Inflammatory macrophage treated with lipopolysaccharide for 1 hour (primary cell): Measurements from ENCODE around the gene IKZF3.
"Not testable (repeated sequence)": the region's sequence is repeated elsewhere in the genome, so short reads cannot be mapped to it uniquely, and the experiment has no call there.

Experiments used
- DNase-seq, 2 donors: peaks; one replicate each; pipeline ENCODE4 v3.0.0-alpha.2; 2020 to 2022

The IKZF3 gene

GRCh38 chr17:39754161-39754957, 109.8 kb downstream of the IKZF3 start:
- DNase-seq, result peak; percentile 92 to 96

GRCh38 chr17:39753514-39754160, 110.5 kb downstream of the IKZF3 start:
- peak in 1 of 2 donors; percentile 41 for DNase-seq

GRCh38 chr17:39752241-39752881, 111.8 kb downstream of the IKZF3 start:
- DNase-seq, result no peak

- DNase-seq, result no peak
These were observed 112.5 kb downstream of the IKZF3 start for GRCh38 chr17:39751637-39752036.

- DNase-seq, result no peak
These were observed 113.0 kb downstream of the IKZF3 start for GRCh38 chr17:39751016-39751543.

GRCh38 chr17:39750131-39751015, 113.7 kb downstream of the IKZF3 start:
- DNase-seq, result no peak

GRCh38 chr17:39748444-39749034, 115.6 kb downstream of the IKZF3 start:
- not testable (repeated sequence) for DNase-seq

GRCh38 chr17:39747745-39748144, 116.4 kb downstream of the IKZF3 start:
- DNase-seq, result no peak

- DNase-seq, result no peak
These were observed 118.0 kb downstream of the IKZF3 start for GRCh38 chr17:39746145-39746461.

- DNase-seq, result no peak
These were observed 118.6 kb downstream of the IKZF3 start for GRCh38 chr17:39745335-39746144.

- DNase-seq, result no peak
These were observed 119.3 kb downstream of the IKZF3 start for GRCh38 chr17:39744836-39745215.

GRCh38 chr17:39744075-39744835, 119.9 kb downstream of the IKZF3 start:
- no peak for DNase-seq

- DNase-seq, result no peak
These were observed 121.2 kb downstream of the IKZF3 start for GRCh38 chr17:39742856-39743436.

- DNase-seq, result no peak
These were observed 121.8 kb downstream of the IKZF3 start for GRCh38 chr17:39742126-39742855.

- no peak for DNase-seq
These were observed 123.6 kb downstream of the IKZF3 start for GRCh38 chr17:39740357-39741111.

GRCh38 chr17:39739885-39740356, 124.2 kb downstream of the IKZF3 start:
- DNase-seq, result no peak

- no peak for DNase-seq
These were observed 124.9 kb downstream of the IKZF3 start for GRCh38 chr17:39738983-39739884.

- peak; percentile 36 to 58 for DNase-seq
These were observed 125.6 kb downstream of the IKZF3 start for GRCh38 chr17:39738568-39738901.
